GM12872 (cell line): ENCODE data around the gene PPIP5K1.

ENCODE experiments used
- TF ChIP-seq, protein P1 (sequence below): IDR thresholded peaks from 3 replicates; pipeline ENCODE4 v1.5.1; 2011; ENCODE audit warnings: low read depth, mild to moderate bottlenecking, low read length, moderate library complexity; ENCODE audit not compliant: insufficient read depth

PPIP5K1 gene

DNA sequence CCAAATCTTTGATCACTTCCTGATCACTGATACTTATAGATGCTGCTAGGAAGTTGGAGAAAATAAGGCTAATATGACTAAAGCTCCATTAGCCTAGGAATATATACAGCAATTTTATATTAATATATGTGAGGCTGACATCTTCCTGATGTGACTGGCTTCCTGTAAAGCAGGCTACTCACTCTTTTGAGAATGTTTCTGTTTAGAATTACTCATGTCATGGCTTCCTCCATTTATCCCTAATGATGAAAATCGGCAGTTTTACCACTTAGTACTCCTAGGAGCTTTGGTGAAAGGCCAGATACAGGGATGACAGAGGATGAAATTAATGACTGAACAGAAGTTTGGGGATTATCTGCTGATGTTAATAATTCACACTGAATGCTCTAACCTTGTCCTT, 76.5 kb downstream of the PPIP5K1 start:
- TF ChIP-seq, protein P1, sequence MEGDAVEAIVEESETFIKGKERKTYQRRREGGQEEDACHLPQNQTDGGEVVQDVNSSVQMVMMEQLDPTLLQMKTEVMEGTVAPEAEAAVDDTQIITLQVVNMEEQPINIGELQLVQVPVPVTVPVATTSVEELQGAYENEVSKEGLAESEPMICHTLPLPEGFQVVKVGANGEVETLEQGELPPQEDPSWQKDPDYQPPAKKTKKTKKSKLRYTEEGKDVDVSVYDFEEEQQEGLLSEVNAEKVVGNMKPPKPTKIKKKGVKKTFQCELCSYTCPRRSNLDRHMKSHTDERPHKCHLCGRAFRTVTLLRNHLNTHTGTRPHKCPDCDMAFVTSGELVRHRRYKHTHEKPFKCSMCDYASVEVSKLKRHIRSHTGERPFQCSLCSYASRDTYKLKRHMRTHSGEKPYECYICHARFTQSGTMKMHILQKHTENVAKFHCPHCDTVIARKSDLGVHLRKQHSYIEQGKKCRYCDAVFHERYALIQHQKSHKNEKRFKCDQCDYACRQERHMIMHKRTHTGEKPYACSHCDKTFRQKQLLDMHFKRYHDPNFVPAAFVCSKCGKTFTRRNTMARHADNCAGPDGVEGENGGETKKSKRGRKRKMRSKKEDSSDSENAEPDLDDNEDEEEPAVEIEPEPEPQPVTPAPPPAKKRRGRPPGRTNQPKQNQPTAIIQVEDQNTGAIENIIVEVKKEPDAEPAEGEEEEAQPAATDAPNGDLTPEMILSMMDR, result no peak

DNA sequence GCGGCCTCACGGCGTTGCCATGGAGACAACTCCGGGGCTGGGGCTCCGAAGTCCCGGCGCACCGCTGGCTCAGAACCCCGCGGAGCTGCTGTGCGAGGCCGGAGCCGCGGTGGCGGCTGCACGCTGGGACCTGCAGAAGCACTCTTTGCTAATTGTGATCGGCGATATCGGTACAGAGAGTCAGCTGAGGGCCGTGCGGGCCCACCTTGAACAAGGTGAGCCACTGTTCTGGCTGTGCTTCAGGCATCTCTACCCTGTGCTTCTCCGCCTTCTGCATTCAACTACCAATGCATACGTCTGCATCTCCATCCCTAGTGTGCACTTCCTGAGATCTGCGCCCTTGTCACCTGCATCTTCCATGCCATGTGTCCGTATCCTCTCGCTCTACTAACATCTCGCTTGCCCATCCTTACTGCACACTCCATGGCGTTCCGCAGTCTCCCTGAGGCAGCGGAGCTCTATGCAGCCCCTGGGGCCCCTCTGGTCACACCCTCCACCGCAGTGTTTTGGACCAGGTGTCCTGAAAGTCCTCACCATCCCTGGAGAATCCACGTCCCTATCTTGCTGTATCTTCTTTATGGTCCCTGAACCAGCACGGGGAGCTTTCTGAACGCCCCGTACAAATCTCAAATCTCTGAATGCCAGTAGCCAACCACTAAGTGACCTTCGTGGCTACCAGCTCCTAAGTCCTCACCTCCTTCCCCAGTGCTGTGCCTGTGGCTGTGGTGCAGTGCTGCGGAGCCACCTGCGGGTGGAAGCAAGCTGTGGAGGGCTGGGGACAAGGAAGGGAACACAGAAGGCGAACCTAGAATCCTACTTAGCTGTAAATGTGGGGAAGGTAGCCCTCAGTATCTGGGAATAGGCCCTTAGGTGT, 78.8 kb downstream of the PPIP5K1 start:
- TF ChIP-seq, protein P1, result peak; percentile 26; the same call in 1 of the 3 replicates

GRCh38 chr15:43510200-43511011, 79.6 kb downstream of the PPIP5K1 start:
- TF ChIP-seq, protein P1, result no peak

GRCh38 chr15:43509660-43510199, 80.3 kb downstream of the PPIP5K1 start:
- TF ChIP-seq, protein P1, result no peak

DNA sequence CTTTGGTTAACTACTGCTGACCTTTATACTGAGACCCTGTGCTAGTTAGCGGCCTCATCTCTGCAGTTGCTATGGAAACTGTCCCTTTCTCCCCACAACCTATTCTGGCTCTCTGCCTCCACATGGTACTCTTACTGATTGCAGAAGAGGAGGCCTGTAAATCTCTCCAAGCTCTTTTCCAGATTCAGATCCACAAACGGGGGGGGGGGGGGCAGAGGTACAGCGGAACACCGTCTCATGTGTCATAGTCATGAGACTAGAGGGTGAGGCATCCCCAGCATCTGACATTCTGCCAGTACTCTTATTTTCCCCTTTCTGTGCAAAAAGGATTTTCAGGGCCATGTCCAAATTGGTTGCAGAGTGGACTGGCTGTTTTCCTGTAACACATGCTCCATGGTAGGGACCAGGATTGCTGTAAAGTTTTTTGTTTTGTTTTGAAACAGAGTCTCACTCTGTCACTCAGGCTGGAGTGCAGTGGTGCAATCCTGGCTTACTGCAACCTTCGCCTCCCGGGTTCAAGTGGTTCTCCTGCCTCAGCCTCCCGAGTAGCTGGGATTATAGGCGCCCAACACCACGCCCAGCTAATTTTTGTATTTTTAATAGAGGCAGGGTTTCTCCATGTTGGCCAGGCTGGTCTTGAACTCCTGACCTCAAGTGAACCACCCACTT, 80.9 kb downstream of the PPIP5K1 start:
- TF ChIP-seq, protein P1, result no peak

- TF ChIP-seq, protein P1, result no peak
These were observed 81.6 kb downstream of the PPIP5K1 start for GRCh38 chr15:43508421-43508820.
